H1 (cell line): ENCODE data around the gene EML4.

Experiments
- ASH2L ChIP-seq: fragments of 200-600, 300-600 bp; sonication (generic); IDR thresholded peaks from one replicate; pipeline ENCODE4 v1.7.1; 2017; ENCODE audit warnings: low read length
- CREB1 ChIP-seq: IDR thresholded peaks from 2 replicates; pipeline ENCODE4 v1.6.1; 2012; ENCODE audit warnings: inconsistent platforms
- KDM1A ChIP-seq: fragments of 200-600, 300-600 bp; sonication (generic); IDR thresholded peaks from 2 replicates; pipeline ENCODE4 v1.7.1; 2016; ENCODE audit warnings: mild to moderate bottlenecking, low read length, borderline replicate concordance
- MAFK ChIP-seq: IDR thresholded peaks from 2 replicates; pipeline ENCODE4 v1.6.1; 2012; ENCODE audit warnings: low read depth, mild to moderate bottlenecking, improper control_type of control experiment, low read length
- POLR2A ChIP-seq, 2 experiments: IDR thresholded peaks; 1 replicate in 1 of 2; 2 replicates in 1 of 2; pipeline ENCODE4 v1.6.1; 2011; ENCODE audit warnings: low read depth in 2 of 2, low read length in 2 of 2, mild to moderate bottlenecking in 2 of 2; ENCODE audit errors: control extremely low read depth in 1 of 2
- SIRT6 ChIP-seq: IDR thresholded peaks from one replicate; pipeline ENCODE4 v1.7.1; 2012; ENCODE audit warnings: low read length, inconsistent platforms
- SUZ12 ChIP-seq: fragments of 200-600 bp; sonication (generic); IDR thresholded peaks from 2 replicates; pipeline ENCODE4 v1.6.1; 2012; ENCODE audit warnings: mild to moderate bottlenecking, inconsistent platforms, low read length, moderate library complexity, mixed read lengths
- ZNF274 ChIP-seq: IDR thresholded peaks from 2 replicates; pipeline ENCODE4 v1.7.0; 2012; ENCODE audit warnings: low read length, borderline replicate concordance; ENCODE audit errors: extremely low read depth
- TF ChIP-seq, protein P1 (sequence below), 3 experiments: IDR thresholded peaks; 1 replicate in 2 of 3; 2 replicates in 1 of 3; pipeline versions ENCODE4 v1.5.1 to v1.6.1; 2011; ENCODE audit warnings: low read length in 3 of 3, mild to moderate bottlenecking in 3 of 3, inconsistent platforms in 2 of 3, low read depth in 1 of 3, moderate library complexity in 1 of 3; ENCODE audit not compliant: insufficient read depth in 1 of 3; ENCODE audit errors: control extremely low read depth in 1 of 3
- TF ChIP-seq, protein P2 (sequence below): fragments of 300-600 bp; sonication (generic); IDR thresholded peaks from 2 replicates; pipeline ENCODE4 v1.7.1; 2012; ENCODE audit warnings: low read length, moderate library complexity, mild to moderate bottlenecking, inconsistent platforms; ENCODE audit not compliant: insufficient replicate concordance
- TF ChIP-seq, protein P3 (sequence below): IDR thresholded peaks from 2 replicates; pipeline ENCODE4 v1.6.1; 2012; ENCODE audit warnings: low read length, inconsistent platforms

DNA sequence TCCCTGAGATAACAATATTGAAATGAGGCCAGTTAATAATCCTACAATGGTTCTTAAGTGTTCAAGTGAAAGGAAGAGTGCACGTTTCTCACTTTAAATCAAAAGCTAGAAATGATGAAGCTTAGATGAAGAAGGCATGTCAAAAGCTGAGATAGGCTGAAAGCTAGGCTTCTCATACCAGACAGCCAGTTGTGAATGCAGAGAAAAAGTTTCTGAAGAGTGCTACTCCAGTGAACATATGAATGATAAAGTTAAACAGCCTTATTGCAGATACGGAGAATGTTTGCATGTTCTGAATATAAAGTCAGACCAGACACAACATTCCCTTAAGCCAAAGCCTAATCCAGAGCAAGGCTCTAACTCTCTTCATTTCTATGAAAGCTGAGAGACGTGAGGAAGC lies 51.4 kb downstream of the EML4 start:
- TF ChIP-seq, protein P1, sequence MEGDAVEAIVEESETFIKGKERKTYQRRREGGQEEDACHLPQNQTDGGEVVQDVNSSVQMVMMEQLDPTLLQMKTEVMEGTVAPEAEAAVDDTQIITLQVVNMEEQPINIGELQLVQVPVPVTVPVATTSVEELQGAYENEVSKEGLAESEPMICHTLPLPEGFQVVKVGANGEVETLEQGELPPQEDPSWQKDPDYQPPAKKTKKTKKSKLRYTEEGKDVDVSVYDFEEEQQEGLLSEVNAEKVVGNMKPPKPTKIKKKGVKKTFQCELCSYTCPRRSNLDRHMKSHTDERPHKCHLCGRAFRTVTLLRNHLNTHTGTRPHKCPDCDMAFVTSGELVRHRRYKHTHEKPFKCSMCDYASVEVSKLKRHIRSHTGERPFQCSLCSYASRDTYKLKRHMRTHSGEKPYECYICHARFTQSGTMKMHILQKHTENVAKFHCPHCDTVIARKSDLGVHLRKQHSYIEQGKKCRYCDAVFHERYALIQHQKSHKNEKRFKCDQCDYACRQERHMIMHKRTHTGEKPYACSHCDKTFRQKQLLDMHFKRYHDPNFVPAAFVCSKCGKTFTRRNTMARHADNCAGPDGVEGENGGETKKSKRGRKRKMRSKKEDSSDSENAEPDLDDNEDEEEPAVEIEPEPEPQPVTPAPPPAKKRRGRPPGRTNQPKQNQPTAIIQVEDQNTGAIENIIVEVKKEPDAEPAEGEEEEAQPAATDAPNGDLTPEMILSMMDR (IDR thresholded peaks at IDR 0.05; ENCODE audit: control extremely low read depth in 1 of 3, insufficient read depth in 1 of 3, low read depth in 1 of 3, low read length in 3 of 3) = no peak
- TF ChIP-seq, protein P2, sequence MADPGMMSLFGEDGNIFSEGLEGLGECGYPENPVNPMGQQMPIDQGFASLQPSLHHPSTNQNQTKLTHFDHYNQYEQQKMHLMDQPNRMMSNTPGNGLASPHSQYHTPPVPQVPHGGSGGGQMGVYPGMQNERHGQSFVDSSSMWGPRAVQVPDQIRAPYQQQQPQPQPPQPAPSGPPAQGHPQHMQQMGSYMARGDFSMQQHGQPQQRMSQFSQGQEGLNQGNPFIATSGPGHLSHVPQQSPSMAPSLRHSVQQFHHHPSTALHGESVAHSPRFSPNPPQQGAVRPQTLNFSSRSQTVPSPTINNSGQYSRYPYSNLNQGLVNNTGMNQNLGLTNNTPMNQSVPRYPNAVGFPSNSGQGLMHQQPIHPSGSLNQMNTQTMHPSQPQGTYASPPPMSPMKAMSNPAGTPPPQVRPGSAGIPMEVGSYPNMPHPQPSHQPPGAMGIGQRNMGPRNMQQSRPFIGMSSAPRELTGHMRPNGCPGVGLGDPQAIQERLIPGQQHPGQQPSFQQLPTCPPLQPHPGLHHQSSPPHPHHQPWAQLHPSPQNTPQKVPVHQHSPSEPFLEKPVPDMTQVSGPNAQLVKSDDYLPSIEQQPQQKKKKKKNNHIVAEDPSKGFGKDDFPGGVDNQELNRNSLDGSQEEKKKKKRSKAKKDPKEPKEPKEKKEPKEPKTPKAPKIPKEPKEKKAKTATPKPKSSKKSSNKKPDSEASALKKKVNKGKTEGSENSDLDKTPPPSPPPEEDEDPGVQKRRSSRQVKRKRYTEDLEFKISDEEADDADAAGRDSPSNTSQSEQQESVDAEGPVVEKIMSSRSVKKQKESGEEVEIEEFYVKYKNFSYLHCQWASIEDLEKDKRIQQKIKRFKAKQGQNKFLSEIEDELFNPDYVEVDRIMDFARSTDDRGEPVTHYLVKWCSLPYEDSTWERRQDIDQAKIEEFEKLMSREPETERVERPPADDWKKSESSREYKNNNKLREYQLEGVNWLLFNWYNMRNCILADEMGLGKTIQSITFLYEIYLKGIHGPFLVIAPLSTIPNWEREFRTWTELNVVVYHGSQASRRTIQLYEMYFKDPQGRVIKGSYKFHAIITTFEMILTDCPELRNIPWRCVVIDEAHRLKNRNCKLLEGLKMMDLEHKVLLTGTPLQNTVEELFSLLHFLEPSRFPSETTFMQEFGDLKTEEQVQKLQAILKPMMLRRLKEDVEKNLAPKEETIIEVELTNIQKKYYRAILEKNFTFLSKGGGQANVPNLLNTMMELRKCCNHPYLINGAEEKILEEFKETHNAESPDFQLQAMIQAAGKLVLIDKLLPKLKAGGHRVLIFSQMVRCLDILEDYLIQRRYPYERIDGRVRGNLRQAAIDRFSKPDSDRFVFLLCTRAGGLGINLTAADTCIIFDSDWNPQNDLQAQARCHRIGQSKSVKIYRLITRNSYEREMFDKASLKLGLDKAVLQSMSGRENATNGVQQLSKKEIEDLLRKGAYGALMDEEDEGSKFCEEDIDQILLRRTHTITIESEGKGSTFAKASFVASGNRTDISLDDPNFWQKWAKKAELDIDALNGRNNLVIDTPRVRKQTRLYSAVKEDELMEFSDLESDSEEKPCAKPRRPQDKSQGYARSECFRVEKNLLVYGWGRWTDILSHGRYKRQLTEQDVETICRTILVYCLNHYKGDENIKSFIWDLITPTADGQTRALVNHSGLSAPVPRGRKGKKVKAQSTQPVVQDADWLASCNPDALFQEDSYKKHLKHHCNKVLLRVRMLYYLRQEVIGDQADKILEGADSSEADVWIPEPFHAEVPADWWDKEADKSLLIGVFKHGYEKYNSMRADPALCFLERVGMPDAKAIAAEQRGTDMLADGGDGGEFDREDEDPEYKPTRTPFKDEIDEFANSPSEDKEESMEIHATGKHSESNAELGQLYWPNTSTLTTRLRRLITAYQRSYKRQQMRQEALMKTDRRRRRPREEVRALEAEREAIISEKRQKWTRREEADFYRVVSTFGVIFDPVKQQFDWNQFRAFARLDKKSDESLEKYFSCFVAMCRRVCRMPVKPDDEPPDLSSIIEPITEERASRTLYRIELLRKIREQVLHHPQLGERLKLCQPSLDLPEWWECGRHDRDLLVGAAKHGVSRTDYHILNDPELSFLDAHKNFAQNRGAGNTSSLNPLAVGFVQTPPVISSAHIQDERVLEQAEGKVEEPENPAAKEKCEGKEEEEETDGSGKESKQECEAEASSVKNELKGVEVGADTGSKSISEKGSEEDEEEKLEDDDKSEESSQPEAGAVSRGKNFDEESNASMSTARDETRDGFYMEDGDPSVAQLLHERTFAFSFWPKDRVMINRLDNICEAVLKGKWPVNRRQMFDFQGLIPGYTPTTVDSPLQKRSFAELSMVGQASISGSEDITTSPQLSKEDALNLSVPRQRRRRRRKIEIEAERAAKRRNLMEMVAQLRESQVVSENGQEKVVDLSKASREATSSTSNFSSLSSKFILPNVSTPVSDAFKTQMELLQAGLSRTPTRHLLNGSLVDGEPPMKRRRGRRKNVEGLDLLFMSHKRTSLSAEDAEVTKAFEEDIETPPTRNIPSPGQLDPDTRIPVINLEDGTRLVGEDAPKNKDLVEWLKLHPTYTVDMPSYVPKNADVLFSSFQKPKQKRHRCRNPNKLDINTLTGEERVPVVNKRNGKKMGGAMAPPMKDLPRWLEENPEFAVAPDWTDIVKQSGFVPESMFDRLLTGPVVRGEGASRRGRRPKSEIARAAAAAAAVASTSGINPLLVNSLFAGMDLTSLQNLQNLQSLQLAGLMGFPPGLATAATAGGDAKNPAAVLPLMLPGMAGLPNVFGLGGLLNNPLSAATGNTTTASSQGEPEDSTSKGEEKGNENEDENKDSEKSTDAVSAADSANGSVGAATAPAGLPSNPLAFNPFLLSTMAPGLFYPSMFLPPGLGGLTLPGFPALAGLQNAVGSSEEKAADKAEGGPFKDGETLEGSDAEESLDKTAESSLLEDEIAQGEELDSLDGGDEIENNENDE = no peak
- no peak for TF ChIP-seq SIRT6
- no peak for TF ChIP-seq POLR2A (IDR thresholded peaks at IDR 0.05; ENCODE audit: control extremely low read depth in 1 of 2, low read depth in 2 of 2, low read length in 2 of 2)
- TF ChIP-seq KDM1A = no peak
- TF ChIP-seq, protein P3, sequence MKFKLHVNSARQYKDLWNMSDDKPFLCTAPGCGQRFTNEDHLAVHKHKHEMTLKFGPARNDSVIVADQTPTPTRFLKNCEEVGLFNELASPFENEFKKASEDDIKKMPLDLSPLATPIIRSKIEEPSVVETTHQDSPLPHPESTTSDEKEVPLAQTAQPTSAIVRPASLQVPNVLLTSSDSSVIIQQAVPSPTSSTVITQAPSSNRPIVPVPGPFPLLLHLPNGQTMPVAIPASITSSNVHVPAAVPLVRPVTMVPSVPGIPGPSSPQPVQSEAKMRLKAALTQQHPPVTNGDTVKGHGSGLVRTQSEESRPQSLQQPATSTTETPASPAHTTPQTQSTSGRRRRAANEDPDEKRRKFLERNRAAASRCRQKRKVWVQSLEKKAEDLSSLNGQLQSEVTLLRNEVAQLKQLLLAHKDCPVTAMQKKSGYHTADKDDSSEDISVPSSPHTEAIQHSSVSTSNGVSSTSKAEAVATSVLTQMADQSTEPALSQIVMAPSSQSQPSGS = no peak
- no peak for TF ChIP-seq ASH2L
- no peak for TF ChIP-seq SUZ12
- no peak for TF ChIP-seq CREB1
- TF ChIP-seq MAFK = no peak
- TF ChIP-seq ZNF274 = no peak
